HG03565 (cell line): Measurements from ENCODE around the gene ZFAND3.

ENCODE experiments used
- ATAC-seq: cut with Tn5 transposase; IDR thresholded peaks from one replicate; pipeline ENCODE4 v1.9.1; 2021; ENCODE audit warnings: mild to moderate bottlenecking, moderate library complexity; ENCODE audit not compliant: unreplicated experiment

Gene ZFAND3

DNA sequence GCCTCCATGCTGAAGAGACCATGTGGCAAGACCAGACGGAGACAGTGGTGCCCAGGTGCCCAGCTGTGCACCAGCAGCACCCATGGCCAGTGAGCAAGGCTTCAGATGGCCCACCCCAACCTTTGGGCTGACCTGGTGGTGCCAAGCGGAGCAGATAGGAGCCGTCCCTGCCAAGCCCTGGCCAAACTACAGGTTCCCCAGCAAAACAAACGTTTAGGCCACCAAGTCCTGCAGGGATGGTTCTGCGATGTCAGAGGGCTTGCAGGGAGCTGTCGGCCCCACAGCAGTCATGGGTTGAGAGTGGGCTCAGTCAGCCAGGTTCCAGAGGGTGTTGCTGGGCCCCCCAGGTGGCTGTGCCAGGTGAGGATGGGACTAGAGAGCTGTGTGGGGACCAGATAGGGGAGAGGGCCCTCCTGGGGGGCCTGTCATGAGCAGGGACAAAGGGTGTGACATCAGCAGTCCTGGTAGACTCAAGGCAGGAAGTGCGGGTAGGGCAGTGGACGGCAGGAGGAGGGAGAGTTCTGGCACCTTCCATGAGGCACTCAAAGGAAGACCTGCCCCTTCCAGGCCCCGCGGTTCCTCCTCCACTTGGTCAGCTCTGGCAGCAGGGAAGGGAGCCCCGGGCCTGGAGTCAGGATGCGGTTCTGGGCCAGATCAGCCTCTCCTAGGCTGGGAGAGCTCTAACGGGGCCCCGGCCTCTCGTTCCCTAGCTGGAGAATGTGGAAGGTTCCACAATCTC lies 342.4 kb downstream of the ZFAND3 start:
- no peak for ATAC-seq

GRCh38 chr6:38162493-38163185 lies 343.1 kb downstream of the ZFAND3 start:
- ATAC-seq = no peak

DNA sequence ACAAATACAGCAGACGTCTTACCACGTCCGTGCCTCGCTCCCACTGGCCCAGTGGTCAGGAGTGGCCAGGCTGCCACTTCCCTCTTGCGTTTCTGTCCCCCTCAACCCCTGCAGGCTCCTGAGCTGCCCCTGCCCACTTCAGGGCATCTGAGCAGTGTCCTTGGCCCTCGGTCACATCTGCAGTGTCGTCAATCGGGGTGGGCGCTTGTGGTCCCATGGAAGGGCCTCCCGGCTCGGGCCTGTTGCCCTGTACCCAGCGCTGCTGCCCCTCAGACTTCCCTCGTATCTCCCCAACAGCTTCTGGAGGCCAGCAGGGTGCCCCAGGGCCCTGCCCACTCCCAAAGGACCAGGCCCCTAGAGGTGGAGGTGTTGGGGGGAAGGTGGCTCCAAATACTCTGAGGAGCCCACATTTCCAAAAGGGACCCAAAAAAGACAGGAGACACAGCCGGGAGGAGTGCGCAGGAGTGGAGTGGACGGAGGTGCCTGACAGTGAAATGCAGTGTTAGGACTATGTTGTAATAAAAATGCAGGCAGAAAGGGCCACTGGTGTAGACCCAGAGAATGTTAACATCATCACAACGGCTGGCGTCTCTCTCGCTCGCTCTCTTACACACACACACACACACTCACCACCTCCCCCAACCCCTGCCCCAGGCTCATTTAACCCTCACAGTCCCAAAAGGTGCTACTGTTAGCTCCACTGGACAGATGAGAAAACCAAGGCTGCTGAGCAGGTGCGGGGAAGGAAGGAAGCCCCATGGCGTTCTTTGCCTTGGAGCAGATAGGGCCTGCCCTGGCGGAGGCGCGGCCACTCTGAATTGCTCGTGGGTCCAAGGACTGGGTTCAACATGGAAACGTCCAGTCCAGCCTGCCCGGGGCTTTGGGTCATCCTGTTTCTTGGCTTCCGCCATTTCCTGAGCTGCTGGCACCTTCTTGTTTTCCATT lies 343.9 kb downstream of the ZFAND3 start:
- no peak for ATAC-seq

DNA sequence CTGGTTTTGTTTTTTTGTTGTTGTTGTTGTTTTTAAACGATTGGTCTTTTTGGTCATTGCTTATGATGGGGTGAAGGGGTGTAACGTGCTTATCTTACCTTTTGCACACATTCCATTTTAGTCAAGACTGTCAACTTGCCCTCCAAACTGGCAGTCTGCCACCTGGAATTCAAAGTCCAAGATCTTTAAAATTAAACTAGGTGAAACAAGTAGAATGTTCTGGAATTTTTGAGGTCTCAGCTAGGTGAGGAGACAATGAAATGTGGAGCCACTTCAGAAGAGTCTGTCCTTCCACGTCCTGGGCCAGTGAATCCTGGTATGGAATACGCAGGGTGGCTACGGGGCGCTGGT lies 344.6 kb downstream of the ZFAND3 start:
- ATAC-seq = no peak

GRCh38 chr6:38164671-38165108 lies 345.2 kb downstream of the ZFAND3 start:
- ATAC-seq = no peak

DNA sequence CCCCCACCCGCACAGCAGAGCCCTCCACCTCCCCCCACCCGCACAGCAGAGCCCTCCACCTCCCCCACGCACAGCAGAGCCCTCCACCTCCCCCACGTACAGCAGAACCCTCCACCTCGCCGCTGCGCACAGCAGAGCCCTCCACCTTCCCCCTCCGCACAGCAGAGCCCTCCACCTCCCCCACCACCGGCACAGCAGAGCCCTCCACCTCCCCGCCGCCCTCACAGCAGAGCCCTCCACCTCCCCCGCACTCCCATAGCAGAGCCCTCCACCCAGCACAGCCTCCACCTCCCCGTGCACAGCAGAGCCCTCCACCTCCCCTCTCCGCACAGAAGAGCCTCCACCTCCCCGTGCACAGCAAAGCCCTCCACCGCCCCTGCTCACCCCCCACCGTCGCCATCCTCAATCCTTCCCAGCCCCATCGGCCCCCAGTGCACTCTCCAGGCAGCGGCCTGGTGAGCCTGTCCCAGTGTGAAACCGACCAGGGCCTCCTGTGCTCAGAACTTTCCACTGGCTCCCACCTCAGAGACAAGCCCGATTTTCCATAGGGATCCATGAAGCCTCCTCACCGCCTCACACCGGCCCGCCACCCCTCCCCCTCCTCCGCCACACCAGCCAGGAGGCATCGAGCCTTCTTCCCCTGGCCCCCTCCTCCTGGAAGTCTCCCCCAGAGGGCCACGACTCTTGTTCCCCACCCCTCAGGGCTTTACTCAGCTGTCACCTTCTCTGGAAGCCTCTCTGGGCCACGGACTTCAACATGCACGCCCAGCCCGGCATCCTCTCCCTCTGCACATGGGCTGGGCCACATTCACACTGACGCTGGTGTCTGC lies 347.1 kb downstream of the ZFAND3 start:
- no peak for ATAC-seq

DNA sequence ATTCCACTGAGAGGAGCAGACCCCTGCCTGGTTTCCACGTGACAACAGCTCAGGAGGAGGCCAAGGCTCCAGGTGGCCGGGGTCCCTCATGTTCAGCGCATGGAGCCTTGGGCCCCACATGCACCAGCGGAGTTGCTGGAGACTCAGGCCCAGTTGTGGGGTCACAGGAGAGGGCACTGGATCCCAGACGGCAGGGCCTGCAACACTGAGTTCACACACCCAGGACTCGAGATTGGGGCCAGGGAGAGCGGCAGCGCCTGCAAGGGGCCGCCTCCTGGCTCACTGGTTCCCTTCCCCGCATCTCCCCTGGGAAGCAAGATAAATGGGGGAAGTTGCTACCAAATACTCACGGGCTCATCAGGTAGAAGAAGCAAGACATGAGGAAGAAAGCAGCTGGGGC lies 348.1 kb downstream of the ZFAND3 start:
- ATAC-seq = no peak

DNA sequence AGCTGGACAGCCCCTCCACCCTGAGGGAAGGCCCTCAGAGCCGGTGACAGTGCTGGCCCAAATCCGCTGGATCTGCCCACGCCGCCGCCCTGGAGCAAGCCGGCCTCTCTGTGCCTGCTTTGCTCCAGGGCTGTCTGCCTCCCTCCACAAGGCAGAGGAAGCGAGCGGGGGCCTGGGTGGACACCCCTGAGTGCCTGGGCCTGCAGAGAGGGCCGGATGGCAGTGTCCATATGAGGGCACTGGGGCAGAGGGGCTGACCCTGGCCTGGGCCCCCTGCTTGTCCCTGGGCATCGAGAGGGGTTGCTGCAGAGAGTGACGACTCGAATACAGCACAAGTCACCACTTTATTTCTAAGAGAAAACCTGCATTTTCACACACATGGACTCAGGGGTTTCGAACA lies 348.6 kb downstream of the ZFAND3 start:
- ATAC-seq = no peak

DNA sequence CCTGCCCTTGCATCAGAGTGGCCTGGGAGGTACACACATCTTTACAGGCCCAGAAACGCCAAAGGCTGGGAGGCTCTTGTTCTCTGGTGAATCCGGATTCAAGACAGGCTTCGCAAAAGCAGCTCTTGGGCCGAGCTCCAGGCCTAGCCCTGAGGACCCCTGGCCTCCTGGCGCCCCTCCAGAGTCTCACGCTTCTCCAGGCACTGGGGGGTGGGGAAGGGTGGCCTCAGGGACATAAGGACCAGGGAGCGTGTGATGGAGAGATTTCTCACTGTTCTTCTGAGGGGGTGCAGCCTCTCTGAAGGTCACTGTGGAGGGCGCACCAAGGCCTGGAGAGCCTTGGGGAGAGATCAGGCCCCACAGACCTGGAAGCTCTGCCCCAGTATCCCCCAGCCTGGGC lies 349.2 kb downstream of the ZFAND3 start:
- ATAC-seq = no peak

GRCh38 chr6:38169221-38169976 lies 349.9 kb downstream of the ZFAND3 start:
- no peak for ATAC-seq

DNA sequence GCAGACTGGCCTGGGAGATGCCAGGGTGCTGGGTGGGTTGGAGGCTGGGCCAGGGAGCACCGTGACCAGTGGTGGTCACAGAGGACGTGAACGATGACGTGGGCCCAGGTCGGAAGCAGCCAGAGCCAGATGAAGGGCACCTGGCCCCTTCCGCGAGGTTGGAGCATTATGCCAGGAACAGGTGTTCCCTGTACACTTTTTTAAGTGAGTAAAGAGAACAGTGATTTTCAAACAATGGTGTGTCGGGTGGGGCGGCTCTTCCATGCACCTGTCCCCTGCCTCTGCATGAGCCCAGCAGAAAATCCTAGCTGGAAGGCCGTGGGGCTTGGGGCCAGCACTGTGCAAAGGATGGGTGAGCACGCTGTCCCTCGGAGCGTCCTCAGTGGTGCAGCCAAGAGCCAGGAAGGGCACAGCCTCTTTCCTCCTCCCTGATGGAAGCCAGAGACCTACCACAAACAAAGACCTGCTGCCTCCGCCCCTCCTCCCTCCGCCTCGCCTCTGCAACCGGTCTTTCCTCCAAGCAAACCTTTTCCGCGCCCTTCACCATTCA lies 350.5 kb downstream of the ZFAND3 start:
- no peak for ATAC-seq

DNA sequence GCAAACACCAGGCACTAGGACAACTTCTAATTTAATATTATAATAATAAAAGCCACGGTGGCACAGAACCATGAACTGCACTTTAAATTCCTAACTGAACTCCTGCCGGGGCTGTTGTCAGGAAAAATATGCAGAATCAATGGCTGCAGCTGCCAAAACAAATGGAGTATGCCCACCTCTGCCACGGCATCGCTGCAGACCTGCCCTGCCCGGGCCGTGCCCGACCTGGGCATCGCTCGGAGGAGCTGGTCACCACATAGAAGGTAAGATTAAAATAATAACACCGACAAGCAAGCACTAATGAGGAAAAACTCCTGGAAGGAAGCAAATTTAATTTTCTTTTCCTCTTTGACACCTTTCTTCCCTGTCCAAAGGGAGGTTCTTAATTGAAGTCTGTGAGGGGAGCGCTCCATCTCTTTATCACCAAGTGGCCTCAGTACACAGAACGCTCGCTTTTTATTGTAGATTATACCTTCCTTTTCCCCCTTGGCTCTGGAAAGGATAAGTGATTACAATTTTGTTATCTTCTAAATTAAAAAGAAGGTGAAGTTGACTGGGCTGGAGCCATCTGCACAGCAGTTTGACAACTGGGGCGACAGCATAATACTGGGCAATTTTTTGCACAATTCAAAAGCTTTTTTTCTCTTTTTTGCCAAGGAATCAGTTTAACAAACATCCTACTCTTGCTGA lies 351.3 kb downstream of the ZFAND3 start:
- ATAC-seq = no peak

DNA sequence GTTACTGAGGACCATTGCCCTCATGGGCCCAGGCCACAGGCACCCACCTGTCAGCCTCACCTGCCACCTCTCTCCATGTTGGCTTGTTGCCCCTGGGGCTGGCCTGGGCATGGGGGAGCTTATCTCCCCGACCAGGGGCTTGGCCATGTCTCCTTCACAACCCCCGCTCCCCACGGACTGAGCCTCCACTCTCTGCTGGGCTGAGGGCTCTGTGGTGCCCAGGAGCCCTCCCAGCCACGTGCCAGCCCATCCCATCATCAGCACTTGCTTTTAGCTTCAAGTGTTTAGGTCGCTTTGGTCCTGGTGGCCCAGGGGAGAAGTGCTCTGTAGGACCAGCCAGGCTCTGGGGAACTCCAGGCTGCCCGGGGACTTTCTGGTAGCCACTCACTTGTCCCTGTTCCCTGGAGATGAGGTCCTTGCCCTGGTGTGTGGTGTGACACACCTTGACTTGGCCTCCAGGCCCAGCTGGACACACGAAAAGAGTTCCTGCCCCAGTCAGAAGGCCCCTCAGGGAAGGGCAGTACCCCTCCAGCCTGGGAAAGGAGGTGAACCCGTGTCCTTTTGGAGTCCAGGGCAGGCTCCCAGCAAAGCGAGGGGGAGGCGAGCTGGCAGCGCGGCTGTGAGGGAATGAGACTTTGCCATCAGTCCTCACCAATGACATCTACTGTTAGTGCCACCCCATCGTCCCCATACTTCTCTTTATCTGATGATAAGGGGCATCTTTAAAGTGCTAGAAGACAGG lies 352.6 kb downstream of the ZFAND3 start:
- ATAC-seq = no peak

- no peak for ATAC-seq
These were observed 353.3 kb downstream of the ZFAND3 start for GRCh38 chr6:38172739-38173410.

DNA sequence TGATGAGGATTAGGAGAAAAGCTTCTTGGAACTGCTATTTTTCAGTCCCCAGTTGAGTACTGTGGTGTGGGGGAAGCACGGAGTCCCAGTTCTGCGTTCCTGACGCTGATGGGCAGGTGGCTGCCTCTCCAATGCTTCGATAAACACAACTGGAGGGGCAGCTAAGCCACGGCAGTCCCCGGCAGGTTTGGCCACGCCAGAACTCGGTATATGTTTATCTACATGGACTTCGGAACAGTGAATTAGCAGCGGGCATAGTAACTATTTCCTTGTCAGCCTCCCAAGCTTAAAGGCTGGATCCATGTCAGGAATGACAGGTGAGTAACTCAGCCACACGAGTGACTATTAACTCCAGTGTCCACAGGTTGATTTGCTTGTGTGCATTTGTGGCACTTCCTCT lies 354.4 kb downstream of the ZFAND3 start:
- no peak for ATAC-seq

DNA sequence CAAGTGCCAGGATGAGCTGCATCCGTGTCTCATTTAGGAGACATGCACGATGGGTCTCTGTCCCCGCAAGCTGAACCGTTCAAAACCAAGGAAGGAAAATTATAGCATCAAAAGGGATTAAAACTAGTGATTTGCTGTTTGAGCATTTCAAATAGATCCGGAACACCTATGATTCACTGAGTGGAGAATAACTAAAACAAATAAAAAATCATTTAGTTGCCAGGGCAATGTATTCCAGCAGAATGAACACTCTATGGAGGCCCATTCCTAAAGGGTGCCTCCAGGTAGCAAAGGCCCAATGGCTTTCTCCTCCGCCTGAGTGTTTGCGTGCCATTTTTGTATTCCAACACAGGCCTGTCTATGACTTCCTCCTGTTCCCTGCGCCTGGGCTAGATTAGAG lies 354.8 kb downstream of the ZFAND3 start:
- ATAC-seq = no peak

GRCh38 chr6:38174806-38175495 lies 355.4 kb downstream of the ZFAND3 start:
- ATAC-seq = no peak
